ENCODE measurements around the gene TRAPPC4.

DNA sequence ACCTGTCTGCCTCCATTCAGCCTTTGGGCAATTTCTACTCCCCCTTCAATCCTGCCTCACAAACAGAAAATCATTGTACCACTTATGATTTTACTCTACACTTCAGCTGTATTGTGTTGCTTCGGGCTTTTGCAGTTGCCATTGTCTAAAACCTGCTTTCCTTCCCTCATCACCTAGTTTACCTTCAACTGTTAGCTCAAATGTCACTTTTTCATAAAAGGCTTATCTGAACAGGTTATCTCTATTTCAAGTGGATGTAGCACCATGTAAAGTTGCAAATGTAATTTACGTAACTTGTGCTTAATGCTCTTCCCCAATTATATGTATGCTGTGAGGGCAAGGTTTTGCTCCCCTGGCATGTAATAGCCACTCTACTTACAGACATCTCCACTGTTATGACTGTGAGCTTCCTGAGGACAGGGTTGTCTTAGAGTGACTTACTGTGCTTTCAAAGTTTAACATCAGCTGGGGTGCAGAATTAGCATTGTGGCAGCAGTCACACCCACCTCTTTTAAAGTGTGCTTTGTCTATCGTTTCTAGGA, 5.9 kb upstream of the TRAPPC4 start:
- TF ChIP-seq, protein P1, sequence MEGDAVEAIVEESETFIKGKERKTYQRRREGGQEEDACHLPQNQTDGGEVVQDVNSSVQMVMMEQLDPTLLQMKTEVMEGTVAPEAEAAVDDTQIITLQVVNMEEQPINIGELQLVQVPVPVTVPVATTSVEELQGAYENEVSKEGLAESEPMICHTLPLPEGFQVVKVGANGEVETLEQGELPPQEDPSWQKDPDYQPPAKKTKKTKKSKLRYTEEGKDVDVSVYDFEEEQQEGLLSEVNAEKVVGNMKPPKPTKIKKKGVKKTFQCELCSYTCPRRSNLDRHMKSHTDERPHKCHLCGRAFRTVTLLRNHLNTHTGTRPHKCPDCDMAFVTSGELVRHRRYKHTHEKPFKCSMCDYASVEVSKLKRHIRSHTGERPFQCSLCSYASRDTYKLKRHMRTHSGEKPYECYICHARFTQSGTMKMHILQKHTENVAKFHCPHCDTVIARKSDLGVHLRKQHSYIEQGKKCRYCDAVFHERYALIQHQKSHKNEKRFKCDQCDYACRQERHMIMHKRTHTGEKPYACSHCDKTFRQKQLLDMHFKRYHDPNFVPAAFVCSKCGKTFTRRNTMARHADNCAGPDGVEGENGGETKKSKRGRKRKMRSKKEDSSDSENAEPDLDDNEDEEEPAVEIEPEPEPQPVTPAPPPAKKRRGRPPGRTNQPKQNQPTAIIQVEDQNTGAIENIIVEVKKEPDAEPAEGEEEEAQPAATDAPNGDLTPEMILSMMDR (IDR thresholded peaks at IDR 0.05; ENCODE audit: low read depth, low read length): no peak
- peak; percentile 13 for TF ChIP-seq POLR2A (IDR thresholded peaks at IDR 0.05; ENCODE audit: extremely low read depth, insufficient read length)
